K562 treated with DMSO at 1 percent for 4 hours (cell line): ENCODE measurements around the gene TMUB1. TPM values are rescaled to one million over a fixed set of nuclear protein-coding genes. Genes with fewer than 3 reads are reported as not detected.

ENCODE experiments used
- total RNA-seq: library from RNA; unstranded; fragments of 300-600 nt; gene quantifications from 2 replicates; pipeline ENCODE4 v1.2.3, GENCODE V29; 2022; ENCODE audit not compliant: insufficient read depth

The TMUB1 gene, protein sequence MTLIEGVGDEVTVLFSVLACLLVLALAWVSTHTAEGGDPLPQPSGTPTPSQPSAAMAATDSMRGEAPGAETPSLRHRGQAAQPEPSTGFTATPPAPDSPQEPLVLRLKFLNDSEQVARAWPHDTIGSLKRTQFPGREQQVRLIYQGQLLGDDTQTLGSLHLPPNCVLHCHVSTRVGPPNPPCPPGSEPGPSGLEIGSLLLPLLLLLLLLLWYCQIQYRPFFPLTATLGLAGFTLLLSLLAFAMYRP
- total RNA-seq = 233 and 285 TPM in 2 replicates

DNA sequence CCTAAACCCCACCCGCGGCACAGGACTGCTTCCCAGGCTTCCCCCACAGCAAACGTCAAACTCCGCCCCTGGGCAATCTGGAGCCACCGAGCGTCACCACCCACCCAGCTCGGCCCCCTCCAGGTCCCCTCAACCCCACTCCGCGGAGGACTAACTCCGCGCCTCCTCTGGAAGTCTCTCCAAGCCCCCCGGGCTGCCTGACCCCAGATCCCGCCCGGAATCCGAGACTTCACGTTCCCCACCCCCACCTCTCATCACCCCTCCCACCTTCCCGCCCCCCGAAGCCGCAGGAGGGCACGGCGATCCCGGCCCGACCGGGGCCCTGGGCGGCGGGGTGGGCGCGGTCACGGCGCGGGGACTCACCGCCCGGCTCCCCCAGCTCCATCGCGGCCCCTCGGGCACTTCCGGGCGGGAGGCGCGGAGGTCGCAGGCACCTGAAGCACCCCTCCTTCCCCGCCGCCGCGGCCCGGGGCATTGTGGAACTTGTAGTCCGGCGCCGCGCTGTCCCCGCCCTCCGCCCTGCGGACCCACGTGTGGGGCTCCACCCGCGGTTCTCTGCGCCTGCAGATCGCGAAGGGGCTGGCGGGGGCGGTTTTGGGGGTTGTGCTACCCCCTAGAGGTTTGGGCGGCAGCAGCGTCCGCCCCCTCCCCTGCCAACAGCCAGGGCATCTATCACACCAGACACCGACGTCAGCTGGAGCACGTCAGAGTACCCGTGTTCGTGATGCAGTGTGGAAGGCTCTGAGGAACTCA lies at the start of gene TMUB1:
TSS of gene TMUB1 (minus strand) at position 423 of the 753 bp plus-strand sequence. CDS start 930 bp downstream, outside the sequence.

DNA sequence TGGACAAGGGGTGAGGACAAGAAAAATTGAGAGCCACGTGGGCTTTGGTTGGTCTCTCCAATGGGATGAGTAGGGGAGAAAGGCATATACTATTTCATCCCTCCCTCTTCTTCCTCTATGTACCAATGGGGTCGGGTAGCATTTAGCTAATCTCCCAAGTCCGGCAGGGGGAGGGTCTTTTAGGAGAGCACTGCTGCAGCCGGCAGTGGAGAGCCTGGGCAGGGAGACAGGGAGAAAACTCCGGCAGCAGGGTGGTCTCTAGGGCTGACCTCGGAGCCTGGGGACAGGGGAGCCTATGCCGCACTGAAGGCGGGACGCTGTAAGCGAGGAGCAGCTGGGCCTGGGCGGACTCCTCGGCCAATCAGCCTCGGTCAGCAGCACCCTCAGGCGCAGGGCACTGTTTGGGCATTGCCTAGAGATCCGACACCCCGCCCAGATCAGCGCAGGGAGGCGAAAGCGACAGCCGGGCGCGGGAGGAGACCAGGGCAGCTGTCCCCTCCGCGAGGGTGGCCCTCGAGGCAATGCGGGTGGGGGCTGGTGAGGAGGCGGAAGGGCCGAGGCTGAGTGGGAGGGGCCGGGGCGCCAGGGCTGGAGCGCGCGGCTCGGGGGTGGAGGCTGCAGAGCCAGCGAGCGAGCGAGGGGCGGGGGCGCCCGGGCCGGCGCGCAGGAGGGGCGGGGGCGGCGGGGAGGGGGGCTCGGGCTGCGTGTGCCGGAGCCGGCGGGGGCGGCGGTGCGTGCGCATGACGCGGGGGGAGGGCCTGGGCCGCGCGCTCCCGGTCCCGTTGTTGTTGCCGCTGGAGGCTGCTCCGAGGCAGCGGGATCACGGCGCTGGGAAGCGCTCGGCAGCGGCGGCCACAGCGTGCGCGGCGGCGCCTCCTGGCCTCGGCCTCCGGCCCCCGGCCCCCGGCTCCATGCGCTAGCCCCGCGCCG lies 2.7 kb upstream of the TMUB1 start, which contains the start of gene AGAP3:
TSS of gene AGAP3 (plus strand) at position 785 of the 930 bp plus-strand sequence. CDS start 267 bp downstream, outside the sequence.

DNA sequence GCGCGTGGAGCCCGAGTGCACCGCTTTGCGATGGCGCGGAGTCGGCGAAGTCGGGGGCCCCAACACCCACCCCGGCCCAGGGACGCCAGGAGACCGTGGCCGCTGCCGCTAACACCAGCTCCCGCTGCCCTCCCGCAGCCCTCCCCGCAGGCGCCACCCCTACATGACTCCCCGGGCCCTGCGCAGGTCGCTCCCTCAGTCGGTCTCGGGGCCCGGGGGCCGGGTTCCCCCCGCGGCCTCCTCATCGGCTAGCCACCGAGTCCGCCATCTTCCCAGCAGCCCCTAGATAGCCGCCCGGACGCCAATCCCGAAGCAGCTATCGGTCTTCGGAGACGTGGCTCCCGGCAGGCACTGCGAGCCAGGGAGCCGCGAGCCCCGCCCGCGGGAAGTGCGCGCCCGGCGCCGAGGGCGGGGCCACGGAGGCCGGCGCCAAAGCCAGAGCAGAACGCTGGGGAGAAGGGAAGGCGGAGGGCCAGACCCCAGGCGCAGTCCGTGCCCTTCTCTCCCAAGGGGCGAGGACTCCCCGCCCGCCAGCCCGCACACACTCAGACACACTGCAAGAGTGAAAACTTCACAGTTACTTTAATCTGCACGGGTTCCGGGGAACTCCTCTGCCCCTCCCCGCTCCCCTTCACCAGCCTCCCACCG lies 2.6 kb downstream of the TMUB1 start, which contains the start of gene FASTK:
TSS of gene FASTK (minus strand) at position 288 of the 648 bp plus-strand sequence. CDS start at position 245, 43 bp downstream.

DNA sequence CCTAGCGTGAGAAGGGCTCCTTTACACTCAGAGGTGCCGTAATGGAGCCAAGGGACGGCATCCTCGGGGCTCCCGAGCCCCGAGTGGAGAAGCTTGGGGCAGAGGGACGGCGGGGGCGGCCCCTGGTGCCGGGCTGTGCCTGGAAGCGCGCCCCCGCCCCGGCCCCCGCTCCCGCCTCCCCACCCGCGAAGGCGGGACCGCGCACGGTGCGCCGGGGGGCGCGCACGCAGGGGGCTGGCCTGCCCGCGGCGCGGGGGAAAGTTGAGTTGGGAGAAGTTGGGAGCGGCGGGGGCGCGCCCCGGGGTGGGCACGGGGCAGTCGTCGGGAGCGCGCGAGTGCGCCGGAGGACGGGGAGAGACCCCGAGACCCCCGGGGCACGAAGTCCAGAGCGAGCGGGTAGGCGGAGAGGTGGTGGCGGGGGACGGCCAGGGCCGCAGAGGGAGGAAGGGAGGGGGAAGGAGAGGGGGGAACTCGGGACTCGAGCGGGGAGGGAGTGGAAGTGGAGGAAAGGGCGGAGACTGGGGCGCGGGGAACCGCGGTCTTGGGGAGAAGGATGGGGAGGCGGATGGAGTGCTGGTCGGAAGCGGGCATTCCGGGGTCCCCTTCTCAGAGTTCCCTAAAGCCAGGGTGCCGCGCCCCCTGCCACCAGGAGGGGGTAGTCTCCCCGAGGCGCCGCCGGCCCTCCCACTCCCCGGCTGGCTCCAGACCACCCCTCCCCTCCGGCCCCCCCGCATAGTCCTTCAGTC lies 23.8 kb downstream of the TMUB1 start, which contains the start of gene SLC4A2:
TSS of gene SLC4A2 (plus strand) at position 223 of the 746 bp plus-strand sequence. CDS start 2,399 bp downstream, outside the sequence.

DNA sequence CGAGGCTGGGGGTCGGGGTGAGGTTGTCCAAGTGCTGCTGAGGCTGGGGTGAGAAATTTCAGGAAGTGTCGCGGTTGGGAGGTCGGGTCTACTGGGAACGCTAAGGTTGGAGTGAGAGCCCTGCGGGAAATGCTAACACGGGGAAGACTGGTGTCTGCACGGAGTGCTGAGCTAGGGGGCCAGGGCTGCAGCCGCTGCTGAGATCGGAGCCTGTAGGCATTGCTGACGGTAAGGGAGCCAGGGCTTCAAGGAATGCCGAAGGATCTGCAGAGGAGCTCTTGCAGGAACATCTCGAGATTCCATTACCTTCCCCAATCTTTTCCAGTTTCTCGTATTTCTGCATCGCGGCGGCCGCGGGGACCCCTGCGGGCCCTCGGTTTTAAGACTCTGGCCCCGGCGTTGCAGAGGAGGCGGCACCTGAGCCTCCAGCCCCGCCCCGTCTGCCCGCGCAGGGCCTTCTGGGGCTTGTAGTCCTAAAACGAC lies 25.7 kb downstream of the TMUB1 start, which contains the start of gene CDK5:
TSS of gene CDK5 (minus strand) at position 392 of the 483 bp plus-strand sequence. CDS start at position 343, 49 bp downstream.

DNA sequence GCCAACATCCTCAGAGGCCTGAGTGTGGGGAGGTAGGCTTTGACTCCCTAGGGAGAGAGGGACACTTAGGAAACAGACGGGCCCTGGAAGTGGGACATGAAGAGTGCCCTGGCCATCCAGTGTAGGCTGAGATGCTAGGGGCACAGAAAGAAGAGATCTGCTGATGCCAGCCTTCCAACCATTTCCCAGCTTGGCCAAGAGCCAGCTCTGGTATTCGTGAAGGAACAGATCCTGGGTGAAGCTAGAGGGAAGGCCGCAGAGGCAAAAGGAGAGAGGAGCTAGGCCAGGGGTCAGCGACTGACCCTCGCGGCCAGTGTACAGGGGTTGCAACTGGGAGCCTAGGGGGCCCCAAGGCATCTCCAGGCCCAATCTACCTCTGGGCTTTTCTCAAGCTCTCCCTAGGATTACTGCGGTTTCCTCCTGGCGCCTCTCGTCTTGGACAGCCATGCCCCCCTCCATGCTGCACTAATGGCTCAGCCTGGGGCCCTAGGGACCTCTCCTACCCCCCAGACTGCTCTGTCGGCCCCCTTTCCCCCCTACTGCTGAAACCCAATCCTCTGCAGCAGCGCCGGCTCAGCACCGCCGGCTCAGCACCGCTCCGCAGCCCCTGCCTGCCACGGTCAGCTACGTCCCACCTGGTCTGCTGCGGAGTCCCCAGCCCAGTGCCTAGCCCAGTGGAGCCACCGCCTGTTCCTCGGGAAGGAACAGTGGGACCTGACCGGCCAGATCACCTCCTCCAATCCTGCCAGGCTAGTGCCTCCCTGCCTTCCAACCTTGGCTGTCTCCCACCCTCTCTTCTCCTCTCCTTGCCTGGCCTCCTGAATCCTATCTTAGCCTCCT lies 35.1 kb downstream of the TMUB1 start, which contains the start of gene ASIC3:
TSS of gene ASIC3 (plus strand) at position 556 of the 840 bp plus-strand sequence. CDS start 355 bp downstream, outside the sequence.

Other genes starting within 250 kb of the TMUB1 start
- gene AOC1, start 231.0 kb downstream of the TMUB1 start, total RNA-seq = not detected in 2 replicates
- gene KCNH2, start 105.2 kb downstream of the TMUB1 start, total RNA-seq = 237 and 415 TPM in 2 replicates
- gene NOS3, start 92.5 kb downstream of the TMUB1 start, total RNA-seq = 52.5 and 62.3 TPM in 2 replicates
- 2.0 TPM in 1 of 2 replicates, not detected in the other for gene ATG9B, start 59.0 kb downstream of the TMUB1 start, total RNA-seq
- 38.5 and 41.9 TPM in 2 replicates for gene ABCB8, start 55.0 kb downstream of the TMUB1 start, total RNA-seq
- 6.6 and 9.8 TPM in 2 replicates for gene ASIC3, start 35.0 kb downstream of the TMUB1 start, total RNA-seq
- 40.4 and 43.9 TPM in 2 replicates for gene CDK5, start 25.6 kb downstream of the TMUB1 start, total RNA-seq
- gene SLC4A2, start 23.9 kb downstream of the TMUB1 start, total RNA-seq = 296 and 338 TPM in 2 replicates
- gene FASTK, start 2.7 kb downstream of the TMUB1 start, total RNA-seq = 110 and 123 TPM in 2 replicates
- 62.0 and 96.8 TPM in 2 replicates for gene AGAP3, start 3.0 kb upstream of the TMUB1 start, total RNA-seq
- not detected in 2 replicates for gene GBX1, start 84.2 kb upstream of the TMUB1 start, total RNA-seq
- not detected in 2 replicates for gene ASB10, start 103.8 kb upstream of the TMUB1 start, total RNA-seq
- gene H2BK1, start 127.0 kb upstream of the TMUB1 start, total RNA-seq = not detected in 2 replicates
- 42.8 and 52.5 TPM in 2 replicates for gene ABCF2, start 143.7 kb upstream of the TMUB1 start, total RNA-seq
- gene CHPF2, start 149.0 kb upstream of the TMUB1 start, total RNA-seq = 36.8 and 52.9 TPM in 2 replicates
- gene SMARCD3, start 165.2 kb upstream of the TMUB1 start, total RNA-seq = 4.3 and 5.3 TPM in 2 replicates